ENCODE measurements around the gene CYP20A1. TPM values are rescaled to one million over a fixed set of nuclear protein-coding genes. Genes with fewer than 3 reads are reported as not detected.
A peak's percentile ranks its signal among the peaks of the same experiment; 100 is the strongest.
"Not testable (repeated sequence)": the region's sequence is repeated elsewhere in the genome, so short reads cannot be mapped to it uniquely, and the experiment has no call there.

CYP20A1 gene
- total and polyA plus RNA-seq, 4 experiments from 2014 or later: 25.6 to 50.8 (median 47.3) TPM

DNA sequence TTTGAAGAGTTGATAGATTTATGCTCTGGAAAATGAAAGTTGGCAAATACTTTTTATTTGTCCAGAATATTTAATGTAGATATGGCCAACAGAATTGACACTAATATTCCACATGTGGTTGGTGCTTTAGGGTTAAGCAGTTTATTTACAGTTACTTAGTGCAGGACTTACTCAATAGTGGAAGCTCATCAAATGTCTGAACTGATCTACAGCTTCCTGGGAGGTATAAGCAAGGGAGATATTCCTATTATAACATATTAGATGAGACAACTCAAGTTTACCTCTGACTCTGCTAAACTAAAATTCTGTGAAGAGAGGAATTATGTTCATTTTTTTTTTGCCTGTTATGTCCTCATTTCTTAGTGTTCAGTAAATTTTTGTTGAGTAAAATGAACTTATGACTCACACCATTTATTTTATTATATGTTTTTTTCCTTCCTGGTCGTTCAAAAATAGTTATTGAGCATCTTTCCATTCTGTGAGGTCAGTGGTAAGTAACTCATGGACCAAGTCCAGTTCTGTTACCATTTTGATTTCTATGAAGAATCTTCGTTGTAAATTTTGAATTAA lies 103.0 kb downstream of the CYP20A1 start:
- Histone ChIP-seq H3K36me3 (ENCODE audit: insufficient read depth, low read length) (no peaks in the 10 kb centered on the region), H3K4me1 (ENCODE audit: insufficient read depth, low read length) (no peaks in the 10 kb centered on the region), H3K9me3 (ENCODE audit: control insufficient read depth in 1 of 2, low read length in 2 of 2) (no peaks in the 10 kb centered on the region), H3K4me3 (ENCODE audit: low read length in 2 of 2) (no peak overlapping the region), H3K27ac (ENCODE audit: low read depth, low read length) (no peak overlapping the region), H3K27me3 (ENCODE audit: insufficient read depth, low read length) (no peaks in the 10 kb centered on the region)
- H3K27ac Mint-ChIP-seq: no peak overlapping the region
- ChIA-PET POLR2A (ENCODE audit: partially characterized antibody) (interaction anchor here (0.7 kb wide), 1 partner anchor 23 kb away, joined by 3 read pairs; no protein-coding TSS in a partner anchor), CTCF (ENCODE audit: partially characterized antibody) (no interaction called here)
- peaks cover 0 to 12% (median 9%) of the 10 kb centered on the region in 4 donors for H3K4me1 Mint-ChIP-seq
- no peak overlapping the region for H3K4me3 Mint-ChIP-seq
- peaks cover 0 to 2% (median 0%) of the 10 kb centered on the region in 8 donors for H3K9me3 Mint-ChIP-seq
- no peak for DNase-seq
- H3K27me3 Mint-ChIP-seq: no peaks in the 10 kb centered on the region
- intact Hi-C loops (cut with micrococcal nuclease): no loop called here
- H3K36me3 Mint-ChIP-seq: peaks cover 14 to 36% of the 10 kb centered on the region in 2 donors

- H3K27me3 Mint-ChIP-seq; DNase-seq; H3K27ac ChIP-seq (ENCODE audit: low read depth, low read length); H3K9me3 ChIP-seq (ENCODE audit: control insufficient read depth in 1 of 2, low read length in 2 of 2); POLR2A ChIA-PET (ENCODE audit: partially characterized antibody); H3K4me1 ChIP-seq (ENCODE audit: insufficient read depth, low read length); H3K9me3 Mint-ChIP-seq; H3K27me3 ChIP-seq (ENCODE audit: insufficient read depth, low read length); intact Hi-C loops (cut with micrococcal nuclease); H3K4me3 Mint-ChIP-seq; H3K36me3 ChIP-seq (ENCODE audit: insufficient read depth, low read length); H3K4me3 ChIP-seq (ENCODE audit: low read length in 2 of 2); CTCF ChIA-PET (ENCODE audit: partially characterized antibody): not testable (repeated sequence)
- peak overlapping the region in 1 of 7 donors; percentile 56 for H3K27ac Mint-ChIP-seq
- H3K4me1 Mint-ChIP-seq: peaks cover 0 to 14% (median 10%) of the 10 kb centered on the region in 4 donors
- H3K36me3 Mint-ChIP-seq: peaks cover 14 to 36% of the 10 kb centered on the region in 2 donors
Observed at GRCh38 chr2:203342374-203342773, 103.6 kb downstream of the CYP20A1 start.

DNA sequence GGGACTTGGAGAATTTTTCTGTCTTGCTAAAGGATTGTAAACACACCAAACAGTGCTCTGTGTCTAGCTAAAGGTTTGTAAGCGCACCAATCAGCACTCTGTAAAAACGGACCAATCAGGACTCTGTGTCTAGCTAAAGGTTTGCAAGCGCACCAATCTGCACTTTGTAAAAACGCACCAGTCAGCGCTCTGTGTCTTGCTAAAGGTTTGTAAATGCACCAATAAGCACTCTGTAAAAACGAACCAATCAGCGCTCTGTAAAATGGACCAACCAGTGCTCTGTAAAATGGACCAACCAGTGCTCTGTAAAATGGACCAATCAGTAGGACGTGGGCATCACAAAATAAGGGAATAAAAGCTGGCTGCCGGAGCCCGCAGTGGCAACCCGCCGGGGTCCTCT lies 105.8 kb downstream of the CYP20A1 start:
- Mint-ChIP-seq H3K27me3 (no peaks in the 10 kb centered on the region), H3K27ac (no peak overlapping the region), H3K4me3 (no peak overlapping the region), H3K9me3 (peaks cover 0 to 2% (median 0%) of the 10 kb centered on the region in 8 donors), H3K4me1 (peaks cover 0 to 18% (median 8%) of the 10 kb centered on the region in 4 donors), H3K36me3 (peaks cover 14 to 36% of the 10 kb centered on the region in 2 donors)
- Histone ChIP-seq H3K4me3 (ENCODE audit: low read length in 2 of 2) (no peak overlapping the region), H3K9me3 (ENCODE audit: control insufficient read depth in 1 of 2, low read length in 2 of 2) (no peaks in the 10 kb centered on the region), H3K4me1 (ENCODE audit: insufficient read depth, low read length) (no peaks in the 10 kb centered on the region), H3K27me3 (ENCODE audit: insufficient read depth, low read length) (no peaks in the 10 kb centered on the region), H3K27ac (ENCODE audit: low read depth, low read length) (no peak overlapping the region), H3K36me3 (ENCODE audit: insufficient read depth, low read length) (no peaks in the 10 kb centered on the region)
- POLR2A ChIA-PET (ENCODE audit: partially characterized antibody): no interaction called here
- intact Hi-C loops (cut with micrococcal nuclease): no loop called here
- CTCF ChIA-PET (ENCODE audit: partially characterized antibody): interaction anchor here (0.8 to 1.1 kb wide), 2 partner anchors 17 to 30 kb away, joined by 3 read pairs; no protein-coding TSS in a partner anchor
- no peak for DNase-seq

GRCh38 chr2:203346612-203347011 lies 107.8 kb downstream of the CYP20A1 start:
- peak overlapping the region in 1 of 7 donors; percentile 10 for H3K27ac Mint-ChIP-seq
- no peaks in the 10 kb centered on the region for H3K4me1 ChIP-seq (ENCODE audit: insufficient read depth, low read length)
- H3K4me3 ChIP-seq (ENCODE audit: low read length in 2 of 2): no peak overlapping the region
- H3K9me3 ChIP-seq (ENCODE audit: control insufficient read depth in 1 of 2, low read length in 2 of 2): no peaks in the 10 kb centered on the region
- no peaks in the 10 kb centered on the region for H3K27me3 Mint-ChIP-seq
- peaks cover 10 to 31% of the 10 kb centered on the region in 2 donors for H3K36me3 Mint-ChIP-seq
- peaks cover 0 to 2% (median 0%) of the 10 kb centered on the region in 8 donors for H3K9me3 Mint-ChIP-seq
- H3K4me1 Mint-ChIP-seq: peaks cover 0 to 12% (median 7%) of the 10 kb centered on the region in 4 donors
- DNase-seq: no peak
- no peak overlapping the region for H3K27ac ChIP-seq (ENCODE audit: low read depth, low read length)
- H3K27me3 ChIP-seq (ENCODE audit: insufficient read depth, low read length): no peaks in the 10 kb centered on the region
- ChIA-PET CTCF (ENCODE audit: partially characterized antibody) (no interaction called here), POLR2A (ENCODE audit: partially characterized antibody) (no interaction called here)
- H3K4me3 Mint-ChIP-seq: no peak overlapping the region
- intact Hi-C loops (cut with micrococcal nuclease): no loop called here
- no peaks in the 10 kb centered on the region for H3K36me3 ChIP-seq (ENCODE audit: insufficient read depth, low read length)

- Mint-ChIP-seq H3K9me3 (peaks cover 0 to 2% (median 0%) of the 10 kb centered on the region in 8 donors), H3K36me3 (peaks cover 9 to 34% of the 10 kb centered on the region in 2 donors), H3K4me3 (no peak overlapping the region), H3K4me1 (peaks cover 0 to 12% (median 8%) of the 10 kb centered on the region in 4 donors), H3K27me3 (no peaks in the 10 kb centered on the region), H3K27ac (no peak overlapping the region)
- ChIA-PET CTCF (ENCODE audit: partially characterized antibody) (no interaction called here), POLR2A (ENCODE audit: partially characterized antibody) (no interaction called here)
- no peak overlapping the region for H3K4me3 ChIP-seq (ENCODE audit: low read length in 2 of 2)
- no peaks in the 10 kb centered on the region for H3K4me1 ChIP-seq (ENCODE audit: insufficient read depth, low read length)
- no peak for DNase-seq
- no peak overlapping the region for H3K27ac ChIP-seq (ENCODE audit: low read depth, low read length)
- no peaks in the 10 kb centered on the region for H3K27me3 ChIP-seq (ENCODE audit: insufficient read depth, low read length)
- intact Hi-C loops (cut with micrococcal nuclease): no loop called here
- no peaks in the 10 kb centered on the region for H3K36me3 ChIP-seq (ENCODE audit: insufficient read depth, low read length)
- H3K9me3 ChIP-seq (ENCODE audit: control insufficient read depth in 1 of 2, low read length in 2 of 2): no peaks in the 10 kb centered on the region
Observed at GRCh38 chr2:203347375-203347774, 108.6 kb downstream of the CYP20A1 start.

GRCh38 chr2:203352604-203353255 lies 113.9 kb downstream of the CYP20A1 start:
- Mint-ChIP-seq H3K36me3 (peaks cover 4 to 20% of the 10 kb centered on the region in 2 donors), H3K4me3 (no peak overlapping the region), H3K27ac (no peak overlapping the region), H3K4me1 (peaks cover 0 to 3% (median 2%) of the 10 kb centered on the region in 4 donors), H3K9me3 (no peaks in the 10 kb centered on the region), H3K27me3 (no peaks in the 10 kb centered on the region)
- H3K27ac ChIP-seq (ENCODE audit: low read depth, low read length): no peak overlapping the region
- CTCF ChIA-PET (ENCODE audit: partially characterized antibody): interaction anchor here (0.5 kb wide), 1 partner anchor 52 kb away, joined by 3 read pairs; no protein-coding TSS in a partner anchor
- H3K9me3 ChIP-seq (ENCODE audit: control insufficient read depth in 1 of 2, low read length in 2 of 2): no peaks in the 10 kb centered on the region
- no peak for DNase-seq
- no peaks in the 10 kb centered on the region for H3K36me3 ChIP-seq (ENCODE audit: insufficient read depth, low read length)
- H3K27me3 ChIP-seq (ENCODE audit: insufficient read depth, low read length): no peaks in the 10 kb centered on the region
- no peak overlapping the region for H3K4me3 ChIP-seq (ENCODE audit: low read length in 2 of 2)
- intact Hi-C loops (cut with micrococcal nuclease): no loop called here
- POLR2A ChIA-PET (ENCODE audit: partially characterized antibody): interaction anchor here (0.5 kb wide), 1 partner anchor 169 kb away, joined by 4 read pairs; no protein-coding TSS in a partner anchor
- no peaks in the 10 kb centered on the region for H3K4me1 ChIP-seq (ENCODE audit: insufficient read depth, low read length)

GRCh38 chr2:203354966-203355365 lies 116.1 kb downstream of the CYP20A1 start:
- H3K9me3 Mint-ChIP-seq: peaks cover 0 to 5% (median 0%) of the 10 kb centered on the region in 8 donors

More at GRCh38 chr2:203354966-203355365, 116.1 kb downstream of the CYP20A1 start:
- no peak for DNase-seq
- ChIA-PET CTCF (ENCODE audit: partially characterized antibody) (no interaction called here), POLR2A (ENCODE audit: partially characterized antibody) (no interaction called here)
- no peaks in the 10 kb centered on the region for H3K27me3 Mint-ChIP-seq
- no peaks in the 10 kb centered on the region for H3K4me1 ChIP-seq (ENCODE audit: insufficient read depth, low read length)
- no peak overlapping the region for H3K27ac ChIP-seq (ENCODE audit: low read depth, low read length)
- H3K4me3 ChIP-seq (ENCODE audit: low read length in 2 of 2): no peak overlapping the region
- H3K4me3 Mint-ChIP-seq: no peak overlapping the region
- no peaks in the 10 kb centered on the region for H3K36me3 ChIP-seq (ENCODE audit: insufficient read depth, low read length)
- no peaks in the 10 kb centered on the region for H3K27me3 ChIP-seq (ENCODE audit: insufficient read depth, low read length)
- H3K36me3 Mint-ChIP-seq: peaks cover 7 to 32% of the 10 kb centered on the region in 2 donors
- no peaks in the 10 kb centered on the region for H3K9me3 ChIP-seq (ENCODE audit: control insufficient read depth in 1 of 2, low read length in 2 of 2)
- intact Hi-C loops (cut with micrococcal nuclease): no loop called here
- peaks cover 0 to 5% (median 2%) of the 10 kb centered on the region in 4 donors for H3K4me1 Mint-ChIP-seq
- no peak overlapping the region for H3K27ac Mint-ChIP-seq
